Limb (tissue), 2 donors: ENCODE results near the gene RABGAP1.
A peak's percentile ranks its signal among the peaks of the same experiment; 100 is the strongest.

Experiments
- DNase-seq, 2 donors: peaks; one replicate each; pipeline ENCODE4 v3.0.0-alpha.2; 2016; ENCODE audit errors: extremely low spot score in 2 of 2

Gene RABGAP1

GRCh38 chr9:123081824-123082223, 141.0 kb downstream of the RABGAP1 start:
- peak in 1 of 2 donors; percentile 32 for DNase-seq

GRCh38 chr9:123083680-123084079, 142.9 kb downstream of the RABGAP1 start:
- no peak for DNase-seq

DNA sequence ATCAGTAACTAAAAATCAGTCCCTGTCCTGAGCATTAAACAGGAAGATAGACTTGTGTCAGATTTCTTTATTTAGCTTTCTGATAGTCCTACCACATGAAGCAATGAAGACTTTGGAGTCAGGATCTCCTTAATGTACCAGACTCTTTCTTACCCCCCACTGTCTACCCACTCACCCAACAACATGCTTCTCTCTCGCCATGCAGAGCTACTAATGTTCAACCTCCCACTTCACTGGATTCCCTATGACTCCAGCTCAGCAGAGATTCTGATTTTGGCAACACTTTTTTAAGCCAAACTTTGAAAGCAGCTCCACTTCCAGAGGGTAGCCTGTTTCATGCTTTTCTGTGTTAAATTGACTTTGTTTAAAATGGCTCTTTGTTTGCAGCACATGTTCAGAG, 143.4 kb downstream of the RABGAP1 start:
- no peak for DNase-seq

GRCh38 chr9:123085916-123086315, 145.1 kb downstream of the RABGAP1 start:
- no peak for DNase-seq

DNA sequence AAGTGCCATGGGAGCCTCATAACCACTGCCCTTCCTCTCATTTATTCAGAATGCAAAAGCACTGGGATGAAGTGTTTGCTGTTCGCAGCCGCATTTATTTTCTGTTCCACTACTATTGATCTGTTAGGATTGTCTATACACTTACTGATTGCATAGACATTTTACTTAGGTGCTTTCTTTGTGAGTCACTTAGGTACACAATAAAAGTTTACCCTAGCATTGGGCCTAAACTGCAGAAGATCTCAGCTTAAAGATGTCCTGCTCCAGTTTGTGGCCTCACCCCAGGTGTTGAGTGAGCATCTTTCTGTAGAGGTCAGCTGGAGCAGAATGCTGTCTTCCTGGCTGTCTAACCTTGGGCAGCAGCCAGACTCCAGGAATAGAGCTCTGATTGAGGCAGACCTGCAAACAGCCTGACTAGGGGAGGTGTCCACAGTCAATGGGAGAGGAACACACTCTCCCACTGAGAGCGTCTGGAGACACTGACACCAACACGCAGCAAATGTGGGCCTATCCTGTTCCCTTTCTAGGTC, 146.6 kb downstream of the RABGAP1 start:
- no peak for DNase-seq

DNA sequence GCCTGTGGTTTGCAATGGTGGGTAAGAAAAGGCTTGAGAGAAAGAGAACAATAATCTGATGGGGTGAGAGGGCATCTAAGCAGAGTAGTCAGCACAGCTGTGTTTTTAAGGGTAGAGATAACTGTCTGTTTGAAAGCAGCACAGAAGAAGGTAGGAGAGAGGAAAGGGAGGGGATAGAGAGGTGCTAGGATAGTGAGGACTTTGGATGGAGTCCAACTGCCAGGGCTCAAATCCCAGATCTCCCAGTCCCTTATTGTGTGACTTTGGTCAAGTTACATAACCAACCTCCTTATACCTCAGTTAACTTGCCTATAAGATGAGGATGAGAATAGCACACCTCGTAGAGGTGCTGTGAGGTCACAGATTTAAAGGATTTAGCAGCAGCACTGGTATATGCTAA, 148.2 kb downstream of the RABGAP1 start:
- DNase-seq = no peak

DNA sequence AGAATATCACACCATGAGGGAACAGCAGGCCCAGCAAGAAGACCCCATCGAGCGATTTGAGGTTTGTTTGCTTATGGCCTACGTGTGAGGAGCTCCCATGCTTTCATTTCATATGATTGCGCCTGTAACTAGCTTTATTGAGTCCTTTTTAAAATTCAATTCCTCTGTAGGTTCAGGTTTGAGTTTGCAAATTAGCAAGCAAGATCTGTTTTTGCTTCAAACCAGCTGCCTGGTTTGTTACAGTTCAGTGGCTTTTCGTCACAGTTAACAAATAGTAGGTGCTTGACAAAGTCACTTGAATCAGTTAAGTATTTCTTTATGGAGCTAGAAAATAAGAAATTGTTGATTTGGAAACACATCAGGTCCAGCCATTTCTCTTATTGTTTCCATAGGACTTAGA, 149.0 kb downstream of the RABGAP1 start:
- DNase-seq = no peak

- DNase-seq = no peak
These were observed 149.5 kb downstream of the RABGAP1 start for GRCh38 chr9:123090198-123090896.

DNA sequence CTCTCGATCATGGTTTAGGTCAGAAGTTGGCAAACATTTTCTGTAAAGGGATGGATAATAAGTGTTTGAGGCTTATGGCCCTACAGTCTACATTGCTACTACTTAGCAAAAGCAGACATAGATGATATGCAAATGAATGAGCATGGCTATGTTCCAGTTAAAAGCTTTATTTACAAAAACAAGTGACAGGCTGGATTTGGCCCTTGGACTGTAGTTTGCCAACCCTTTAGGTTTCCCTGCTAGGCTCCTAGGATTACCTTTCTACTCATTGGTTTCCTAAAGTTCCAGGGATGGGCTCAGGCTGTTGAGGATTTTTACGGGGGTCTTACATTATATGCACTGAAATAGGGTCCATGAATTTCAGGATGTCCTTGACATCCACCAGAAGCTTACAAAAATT, 150.1 kb downstream of the RABGAP1 start:
- no peak for DNase-seq

GRCh38 chr9:123091459-123091858, 150.6 kb downstream of the RABGAP1 start:
- no peak for DNase-seq

- no peak for DNase-seq
These were observed 152.3 kb downstream of the RABGAP1 start for GRCh38 chr9:123093141-123093540.

- DNase-seq = no peak
These were observed 156.2 kb downstream of the RABGAP1 start for GRCh38 chr9:123096987-123097386.

DNA sequence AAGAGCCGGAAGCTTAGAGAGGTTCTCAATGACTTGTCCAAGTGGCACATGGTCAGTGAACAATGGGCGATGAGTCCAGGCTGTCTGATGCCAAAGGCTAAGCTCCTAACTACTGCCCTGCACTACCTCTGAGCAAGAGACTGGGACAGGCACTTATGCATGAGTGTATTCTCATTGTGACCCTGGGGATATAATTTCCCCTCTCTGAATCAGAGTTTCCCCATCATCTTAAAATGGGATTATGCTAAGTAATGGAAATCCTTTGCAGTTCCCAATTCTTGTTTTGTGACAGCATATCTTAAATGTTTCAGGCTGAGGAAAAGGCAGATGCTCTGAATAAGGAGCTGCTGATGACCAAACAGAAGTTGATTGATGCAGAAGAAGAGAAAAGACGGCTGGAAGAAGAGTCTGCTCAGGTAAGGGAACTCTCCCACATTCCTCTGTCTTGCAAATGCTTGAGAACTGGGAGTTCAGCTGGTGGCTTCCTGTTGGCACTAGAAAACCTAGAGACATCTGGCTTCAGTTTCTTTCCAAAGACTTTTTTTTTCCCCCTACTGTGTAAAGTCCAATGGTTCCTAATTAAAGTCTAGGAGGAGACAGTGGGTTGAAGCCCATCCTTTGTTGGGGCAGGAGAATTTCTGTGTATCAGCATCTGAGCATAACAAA, 156.7 kb downstream of the RABGAP1 start:
- DNase-seq = no peak

- no peak for DNase-seq
These were observed 157.3 kb downstream of the RABGAP1 start for GRCh38 chr9:123098096-123098459.

DNA sequence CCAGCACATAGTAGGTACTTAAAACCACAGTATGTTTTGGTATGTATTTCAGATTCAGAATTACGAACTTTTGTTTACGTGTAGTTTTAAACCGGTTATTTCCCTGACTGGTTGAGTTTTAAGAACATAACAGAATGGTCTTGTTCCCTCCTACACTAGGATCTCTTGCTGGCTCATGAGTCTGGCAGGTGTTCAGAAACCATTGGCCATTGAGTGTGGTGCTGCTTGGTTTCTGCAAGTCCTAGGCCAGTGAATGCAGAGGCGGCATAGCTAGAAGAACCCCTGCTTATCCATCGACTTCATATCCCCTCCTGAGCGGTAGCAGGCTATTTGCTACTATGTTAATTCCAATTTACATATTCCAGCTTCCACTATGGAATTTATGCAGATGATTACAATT, 158.2 kb downstream of the RABGAP1 start:
- no peak for DNase-seq

GRCh38 chr9:123099548-123099947, 158.7 kb downstream of the RABGAP1 start:
- DNase-seq = no peak

GRCh38 chr9:123102375-123103113, 161.7 kb downstream of the RABGAP1 start:
- DNase-seq = no peak

DNA sequence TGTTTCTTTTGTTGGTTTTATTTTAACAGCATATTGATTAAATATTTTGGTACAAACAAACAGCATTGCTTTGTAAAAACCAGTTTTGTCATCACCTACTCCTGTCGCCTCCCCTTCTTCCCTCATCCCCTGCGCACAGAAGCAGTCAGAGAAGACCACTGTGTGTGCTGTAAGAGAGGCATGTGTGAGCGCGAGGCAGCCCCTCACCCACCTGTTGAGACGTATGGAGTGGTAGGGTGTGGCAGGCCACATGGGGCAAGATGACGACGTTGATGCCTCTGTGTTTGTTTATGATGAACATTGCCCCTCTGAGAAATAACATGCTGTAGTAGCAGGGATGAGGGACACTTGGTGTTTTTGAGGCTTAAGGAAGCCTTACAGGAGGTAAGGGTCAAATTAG, 164.0 kb downstream of the RABGAP1 start:
- no peak for DNase-seq

DNA sequence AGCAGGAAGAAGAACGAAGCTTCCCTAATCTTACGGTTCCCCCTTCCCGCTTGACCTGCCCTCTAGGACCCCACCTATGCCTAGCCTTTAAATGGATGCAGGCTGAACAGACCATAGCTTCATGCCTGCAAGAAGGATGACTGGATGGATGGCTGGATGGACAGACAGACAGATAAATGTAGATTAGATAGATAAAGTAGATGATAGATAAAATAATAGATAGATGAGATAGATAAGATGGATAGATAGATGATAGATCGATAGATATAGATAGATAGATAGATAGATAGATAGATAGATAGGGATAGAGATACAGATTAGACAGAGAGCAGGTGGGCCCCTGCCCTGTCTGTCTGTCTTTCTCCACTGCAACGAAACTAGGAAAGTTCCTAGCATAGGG, 164.7 kb downstream of the RABGAP1 start:
- DNase-seq = no peak

DNA sequence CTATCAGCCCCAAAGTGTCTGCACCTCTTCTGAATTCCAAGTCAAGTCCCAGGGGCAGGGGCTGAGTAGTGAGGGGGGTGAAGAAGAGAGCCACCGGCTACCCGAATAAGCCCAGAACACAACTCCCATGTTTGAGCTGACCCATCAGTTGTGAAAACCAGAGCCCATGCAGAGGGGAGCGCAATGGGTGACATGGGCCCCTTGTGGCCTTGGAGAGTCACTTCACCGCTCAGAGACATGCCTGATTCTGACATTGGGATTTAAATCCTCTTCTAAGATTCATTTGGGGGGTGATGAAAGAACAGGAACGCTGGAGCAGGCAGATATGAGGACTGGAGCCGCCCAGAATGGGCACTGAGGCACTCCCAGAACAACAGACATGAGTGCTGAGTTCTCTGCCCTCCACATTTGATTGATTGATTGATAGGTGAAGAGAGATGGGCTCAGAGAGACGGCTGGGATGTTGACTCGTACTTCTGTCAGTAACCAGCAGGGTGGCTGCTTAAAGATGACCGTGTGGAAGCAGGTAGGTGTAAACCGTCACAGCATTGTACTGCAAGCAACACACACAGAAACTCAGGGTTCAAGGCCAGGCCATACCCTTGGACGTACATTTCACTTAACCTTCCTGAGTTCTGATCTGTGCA, 166.9 kb downstream of the RABGAP1 start:
- no peak for DNase-seq

DNA sequence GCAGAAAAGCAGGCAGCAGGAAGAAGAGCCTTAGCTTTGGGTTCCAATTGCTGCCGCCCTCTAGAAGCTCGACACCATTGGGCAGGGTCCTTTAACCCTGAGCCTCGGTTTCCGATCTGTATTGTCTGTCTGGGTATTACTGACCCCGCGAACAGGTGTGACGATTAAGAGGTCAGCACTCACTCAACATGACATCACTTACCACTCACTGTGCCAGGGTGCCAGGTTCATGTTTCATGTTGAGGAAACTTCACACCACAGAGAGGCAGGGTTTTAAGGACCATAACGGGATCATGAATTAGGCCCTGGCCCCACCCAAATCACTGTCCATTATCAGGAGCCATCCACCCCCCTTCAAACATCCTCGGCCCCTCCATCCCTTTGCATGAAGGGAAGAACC, 168.2 kb downstream of the RABGAP1 start:
- DNase-seq = no peak
